ENCODE results near the gene POFUT1. TPM values are rescaled to one million over a fixed set of nuclear protein-coding genes. Genes with fewer than 3 reads are reported as not detected.
"Not testable (repeated sequence)": the region's sequence is repeated elsewhere in the genome, so short reads cannot be mapped to it uniquely, and the experiment has no call there.

POFUT1 gene
- total RNA-seq, 1 experiment from 2014 or later = 51.3 TPM

DNA sequence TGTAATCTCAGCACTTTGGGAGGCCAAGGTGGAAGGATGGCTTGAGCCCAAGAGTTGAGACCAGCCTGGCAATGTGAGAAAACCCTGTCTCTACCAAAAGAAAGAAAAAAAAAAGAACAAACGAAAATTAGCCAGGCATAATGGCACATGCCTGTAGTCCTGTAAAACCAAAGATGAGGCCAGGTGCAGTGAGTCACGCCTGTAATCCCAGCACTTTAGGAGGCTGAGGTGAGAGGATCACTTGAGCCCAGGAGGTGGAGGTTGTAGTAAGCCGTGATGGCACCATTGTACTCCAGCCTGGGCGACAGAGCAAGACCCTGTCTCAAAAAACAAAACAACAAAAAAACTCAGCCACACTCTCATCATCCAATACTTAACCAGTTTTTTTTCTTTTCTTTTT is 37.3 kb downstream of the POFUT1 start:
- H3F3A ChIP-seq (ENCODE audit: insufficient read depth, low read depth) = peaks cover 12% of the 10 kb centered on the region
- no peaks in the 10 kb centered on the region for H3K27me3 ChIP-seq (ENCODE audit: insufficient read depth, low read depth)
- H3K27ac ChIP-seq = no peak overlapping the region
- no peak for DNase-seq
- H3K9me3 ChIP-seq (ENCODE audit: insufficient read depth, low read depth) = no peaks in the 10 kb centered on the region
- H3K4me3 ChIP-seq = no peak overlapping the region
- peaks cover 15% of the 10 kb centered on the region for H3K4me1 ChIP-seq (replicated peaks; ENCODE audit: insufficient read depth)
- no peaks in the 10 kb centered on the region for H3K9me2 ChIP-seq (ENCODE audit: insufficient read depth)
- no peak overlapping the region for H3K4me2 ChIP-seq
- TF ChIP-seq, protein P1, sequence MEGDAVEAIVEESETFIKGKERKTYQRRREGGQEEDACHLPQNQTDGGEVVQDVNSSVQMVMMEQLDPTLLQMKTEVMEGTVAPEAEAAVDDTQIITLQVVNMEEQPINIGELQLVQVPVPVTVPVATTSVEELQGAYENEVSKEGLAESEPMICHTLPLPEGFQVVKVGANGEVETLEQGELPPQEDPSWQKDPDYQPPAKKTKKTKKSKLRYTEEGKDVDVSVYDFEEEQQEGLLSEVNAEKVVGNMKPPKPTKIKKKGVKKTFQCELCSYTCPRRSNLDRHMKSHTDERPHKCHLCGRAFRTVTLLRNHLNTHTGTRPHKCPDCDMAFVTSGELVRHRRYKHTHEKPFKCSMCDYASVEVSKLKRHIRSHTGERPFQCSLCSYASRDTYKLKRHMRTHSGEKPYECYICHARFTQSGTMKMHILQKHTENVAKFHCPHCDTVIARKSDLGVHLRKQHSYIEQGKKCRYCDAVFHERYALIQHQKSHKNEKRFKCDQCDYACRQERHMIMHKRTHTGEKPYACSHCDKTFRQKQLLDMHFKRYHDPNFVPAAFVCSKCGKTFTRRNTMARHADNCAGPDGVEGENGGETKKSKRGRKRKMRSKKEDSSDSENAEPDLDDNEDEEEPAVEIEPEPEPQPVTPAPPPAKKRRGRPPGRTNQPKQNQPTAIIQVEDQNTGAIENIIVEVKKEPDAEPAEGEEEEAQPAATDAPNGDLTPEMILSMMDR (conservative IDR thresholded peaks at IDR 0.05) = no peak
- TF ChIP-seq EZH2 (IDR thresholded peaks at IDR 0.05; ENCODE audit: low read depth) = no peak
- ChIA-PET CTCF (no interaction called here), POLR2A (ENCODE audit: unreplicated experiment) (no interaction called here)
- H4K20me1 ChIP-seq (ENCODE audit: insufficient read depth) = no peaks in the 10 kb centered on the region
- H3K36me3 ChIP-seq (ENCODE audit: low read depth) = no peaks in the 10 kb centered on the region
- no peaks in the 10 kb centered on the region for H3K79me2 ChIP-seq (ENCODE audit: low read depth)
- H2AFZ ChIP-seq = no peak overlapping the region
- no TSS peak for BruUV-seq (replicated peaks)
- intact Hi-C loops (cut with micrococcal nuclease; ENCODE audit: unreplicated experiment) = no loop called here

DNA sequence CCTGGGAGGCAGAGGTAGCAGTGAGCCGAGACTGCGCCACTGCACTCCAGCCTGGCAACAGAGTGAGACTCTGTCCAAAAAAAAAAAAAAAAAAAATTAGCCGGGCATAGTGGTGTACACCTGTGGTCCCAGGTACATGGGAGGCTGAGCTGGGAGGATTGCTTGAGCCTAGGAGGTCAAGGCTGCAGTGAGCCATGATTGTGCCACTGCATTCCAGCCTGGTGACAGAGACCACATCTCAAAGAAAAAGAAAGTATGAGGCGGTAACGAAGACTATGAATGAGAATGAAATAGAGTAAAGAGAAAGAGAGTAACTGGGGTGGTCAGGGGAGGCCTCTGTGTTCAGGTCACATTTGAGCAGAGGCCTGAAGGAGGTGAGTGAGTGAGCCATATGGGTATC is 38.5 kb downstream of the POFUT1 start:
- H3K4me1 ChIP-seq (replicated peaks; ENCODE audit: insufficient read depth); CTCF ChIA-PET; BruUV-seq (replicated peaks); H3K36me3 ChIP-seq (ENCODE audit: low read depth); DNase-seq; H2AFZ ChIP-seq; H3K9me2 ChIP-seq (ENCODE audit: insufficient read depth); H3K9me3 ChIP-seq (ENCODE audit: insufficient read depth, low read depth); intact Hi-C loops (cut with micrococcal nuclease; ENCODE audit: unreplicated experiment); H4K20me1 ChIP-seq (ENCODE audit: insufficient read depth); H3K79me2 ChIP-seq (ENCODE audit: low read depth); H3F3A ChIP-seq (ENCODE audit: insufficient read depth, low read depth); POLR2A ChIA-PET (ENCODE audit: unreplicated experiment); H3K27ac ChIP-seq; H3K27me3 ChIP-seq (ENCODE audit: insufficient read depth, low read depth); H3K4me3 ChIP-seq; H3K4me2 ChIP-seq: not testable (repeated sequence)

DNA sequence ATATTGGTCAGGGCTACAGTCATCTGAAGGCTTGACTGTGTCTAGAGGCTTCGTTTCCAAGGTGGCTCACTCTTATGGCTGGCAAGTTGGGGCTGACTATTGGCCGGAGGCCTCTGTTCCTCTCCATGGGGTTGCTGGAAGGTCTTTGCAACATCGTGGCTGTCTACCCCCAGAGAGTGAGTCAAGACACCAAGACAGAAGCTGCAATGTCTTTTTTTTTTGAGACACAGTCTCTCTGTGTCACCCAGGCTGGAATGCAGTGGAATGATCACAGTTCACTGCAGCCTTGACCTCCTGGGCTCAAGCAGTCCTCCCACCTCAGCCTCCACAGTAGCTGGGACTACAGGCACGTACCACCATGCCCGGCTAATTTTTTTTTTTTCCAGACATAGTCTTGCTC is 40.4 kb downstream of the POFUT1 start:
- no TSS peak for BruUV-seq (replicated peaks)

More for the DNA sequence above, 40.4 kb downstream of the POFUT1 start:
- Histone ChIP-seq H3K9me2 (ENCODE audit: insufficient read depth) (no peaks in the 10 kb centered on the region), H3K36me3 (ENCODE audit: low read depth) (no peaks in the 10 kb centered on the region), H3K4me2 (no peak overlapping the region), H3F3A (ENCODE audit: insufficient read depth, low read depth) (no peaks in the 10 kb centered on the region; the same call in 1 of the 2 replicates), H2AFZ (no peak overlapping the region), H3K27ac (no peak overlapping the region), H4K20me1 (ENCODE audit: insufficient read depth) (no peaks in the 10 kb centered on the region), H3K4me3 (no peak overlapping the region), H3K9me3 (ENCODE audit: insufficient read depth, low read depth) (no peaks in the 10 kb centered on the region), H3K27me3 (ENCODE audit: insufficient read depth, low read depth) (no peaks in the 10 kb centered on the region), H3K79me2 (ENCODE audit: low read depth) (no peaks in the 10 kb centered on the region), H3K4me1 (replicated peaks; ENCODE audit: insufficient read depth) (peaks cover 9% of the 10 kb centered on the region; the same call in 1 of the 2 replicates)
- CTCF ChIA-PET = interaction anchor here (0.7 kb wide), 1 partner anchor 29 kb away, joined by 3 read pairs; no protein-coding TSS in a partner anchor
- POLR2A ChIA-PET (ENCODE audit: unreplicated experiment) = no interaction called here
- TF ChIP-seq, protein P1 (conservative IDR thresholded peaks at IDR 0.05) = no peak
- TF ChIP-seq EZH2 (IDR thresholded peaks at IDR 0.05; ENCODE audit: low read depth) = no peak
- no peak for DNase-seq
- intact Hi-C loops (cut with micrococcal nuclease; ENCODE audit: unreplicated experiment) = no loop called here

Data from PC-9 (cell line).